Measurements from ENCODE around the gene HCN2. TPM values are rescaled to one million over a fixed set of nuclear protein-coding genes. Genes with fewer than 3 reads are reported as not detected.

HCN2 gene
- polyA plus RNA-seq, 1 of the 3 experiments (the other 2 are of a cell fraction), result 5.6 TPM

- Histone ChIP-seq H3K9ac (no peak overlapping the region), H3F3A (replicated peaks; ENCODE audit: insufficient read depth) (no peaks in the 10 kb centered on the region), H2AFZ (ENCODE audit: low read depth) (no peak overlapping the region), H3K4me3 (ENCODE audit: low read depth in 2 of 2, low read length in 1 of 2) (no peak overlapping the region), H3K4me2 (no peak overlapping the region), H3K4me1 (ENCODE audit: control insufficient read depth in 1 of 2, insufficient read depth in 2 of 2, low read depth in 1 of 2, low read length in 1 of 2) (peaks cover 0 to 4% of the 10 kb centered on the region in 2 experiments; a peak in 1 of 4 replicates), H4K20me1 (ENCODE audit: insufficient read depth) (no peaks in the 10 kb centered on the region), H3K9me3 (no peaks in the 10 kb centered on the region), H3K79me2 (ENCODE audit: insufficient read depth) (no peaks in the 10 kb centered on the region), H3K36me3 (replicated peaks in 1 of 2; ENCODE audit: control insufficient read depth in 1 of 2, insufficient read depth in 2 of 2, low read length in 1 of 2) (no peaks in the 10 kb centered on the region), H3K9me2 (no peaks in the 10 kb centered on the region), H3K27me3 (ENCODE audit: insufficient read depth) (no peaks in the 10 kb centered on the region), H3K27ac (ENCODE audit: low read depth in 2 of 2, low read length in 1 of 2) (no peak overlapping the region)
- TF ChIP-seq MAX (IDR thresholded peaks at IDR 0.05; ENCODE audit: low read depth), result no peak
- peak; percentile 28 for TF ChIP-seq RAD21 (IDR thresholded peaks at IDR 0.05; ENCODE audit: low read length)
- TF ChIP-seq RFX5 (IDR thresholded peaks at IDR 0.05; ENCODE audit: low read length), result no peak
- 24% methylated on average over 5 of the region's 52 CpGs for WGBS (ENCODE audit: low lambda C conversion rate)
- peak; percentile 75 for DNase-seq
- POLR2A ChIA-PET, result no interaction called here
- CTCF ChIA-PET, result interaction anchor here (1.1 to 6.1 kb wide), 6 partner anchors 8 to 79 kb away, joined by 3 to 23 read pairs (median 5); partner anchors contain the start of gene CDC34
These were observed 40.5 kb upstream of the HCN2 start for GRCh38 chr19:548886-549830.

- ChIA-PET POLR2A (interaction anchor here (1.4 kb wide), 1 partner anchor 24 kb away, joined by 5 read pairs; the partner anchor contains the start of gene CDC34), CTCF (interaction anchor here (0.7 to 1.2 kb wide), 2 partner anchors 8 to 30 kb away, joined by 3 read pairs; no protein-coding TSS in a partner anchor)
- no peaks in the 10 kb centered on the region for H3F3A ChIP-seq (replicated peaks; ENCODE audit: insufficient read depth)
- no peak overlapping the region for H3K4me2 ChIP-seq
- H3K4me1 ChIP-seq (ENCODE audit: control insufficient read depth in 1 of 2, insufficient read depth in 2 of 2, low read depth in 1 of 2, low read length in 1 of 2), result peaks cover 0 to 4% of the 10 kb centered on the region in 2 experiments; a peak in 1 of 4 replicates
- H3K9me2 ChIP-seq, result no peaks in the 10 kb centered on the region
- no peaks in the 10 kb centered on the region for H3K9me3 ChIP-seq
- no peaks in the 10 kb centered on the region for H4K20me1 ChIP-seq (ENCODE audit: insufficient read depth)
- no peak overlapping the region for H3K27ac ChIP-seq (ENCODE audit: low read depth in 2 of 2, low read length in 1 of 2)
- no peak for DNase-seq
- H3K36me3 ChIP-seq (replicated peaks in 1 of 2; ENCODE audit: control insufficient read depth in 1 of 2, insufficient read depth in 2 of 2, low read length in 1 of 2), result no peaks in the 10 kb centered on the region
- H3K4me3 ChIP-seq (ENCODE audit: low read depth in 2 of 2, low read length in 1 of 2), result no peak overlapping the region
- H3K27me3 ChIP-seq (ENCODE audit: insufficient read depth), result no peaks in the 10 kb centered on the region
- H3K79me2 ChIP-seq (ENCODE audit: insufficient read depth), result no peaks in the 10 kb centered on the region
- TF ChIP-seq CHD2 (IDR thresholded peaks at IDR 0.05; ENCODE audit: low read length, partially characterized antibody) (no peak), ELF1 (IDR thresholded peaks at IDR 0.05) (no peak), FOXM1 (IDR thresholded peaks at IDR 0.05; ENCODE audit: low read depth) (no peak), TAF1 (IDR thresholded peaks at IDR 0.05; ENCODE audit: borderline replicate concordance, low read depth, low read length) (no peak), MEF2A (IDR thresholded peaks at IDR 0.05; ENCODE audit: borderline replicate concordance, low read depth) (no peak), USF2 (IDR thresholded peaks at IDR 0.05; ENCODE audit: borderline replicate concordance, low read depth, low read length) (no peak)
- 81% methylated on average over 16 of the region's 20 CpGs for WGBS (ENCODE audit: low lambda C conversion rate)
- H3K9ac ChIP-seq, result no peak overlapping the region
- no peak overlapping the region for H2AFZ ChIP-seq (ENCODE audit: low read depth)
These were observed 34.9 kb upstream of the HCN2 start for GRCh38 chr19:554817-555216.
